ENCODE measurements around the gene BMP2K.

Gene BMP2K

GRCh38 chr4:78953769-78954666 lies 177.9 kb downstream of the BMP2K start:
- Histone ChIP-seq H3K4me3 (ENCODE audit: low read depth, low read length) (no peak overlapping the region), H3K27ac (ENCODE audit: low read depth, low read length) (no peak overlapping the region), H3K4me1 (ENCODE audit: control insufficient read depth, insufficient read depth, low read length) (no peaks in the 10 kb centered on the region), H3K27me3 (ENCODE audit: control insufficient read depth, insufficient read depth, low read length) (no peaks in the 10 kb centered on the region), H3K9ac (ENCODE audit: low read depth, low read length) (no peak overlapping the region), H3K36me3 (ENCODE audit: control insufficient read depth, insufficient read depth, low read length) (no peaks in the 10 kb centered on the region), H3K9me3 (ENCODE audit: control insufficient read depth, insufficient read depth, low read length) (no peaks in the 10 kb centered on the region)

GRCh38 chr4:78956975-78957374 lies 180.8 kb downstream of the BMP2K start:
- H3K27me3 ChIP-seq (ENCODE audit: control insufficient read depth, insufficient read depth, low read length) = no peaks in the 10 kb centered on the region
- no peaks in the 10 kb centered on the region for H3K36me3 ChIP-seq (ENCODE audit: control insufficient read depth, insufficient read depth, low read length)
- H3K9me3 ChIP-seq (ENCODE audit: control insufficient read depth, insufficient read depth, low read length) = no peaks in the 10 kb centered on the region
- no peaks in the 10 kb centered on the region for H3K4me1 ChIP-seq (ENCODE audit: control insufficient read depth, insufficient read depth, low read length)
- no peak overlapping the region for H3K4me3 ChIP-seq (ENCODE audit: low read depth, low read length)
- no peak overlapping the region for H3K27ac ChIP-seq (ENCODE audit: low read depth, low read length)
- H3K9ac ChIP-seq (ENCODE audit: low read depth, low read length) = no peak overlapping the region

GRCh38 chr4:78960926-78961325 lies 184.8 kb downstream of the BMP2K start:
- H3K9me3 ChIP-seq (ENCODE audit: control insufficient read depth, insufficient read depth, low read length) = no peaks in the 10 kb centered on the region
- no peak overlapping the region for H3K9ac ChIP-seq (ENCODE audit: low read depth, low read length)
- no peaks in the 10 kb centered on the region for H3K4me1 ChIP-seq (ENCODE audit: control insufficient read depth, insufficient read depth, low read length)
- no peaks in the 10 kb centered on the region for H3K36me3 ChIP-seq (ENCODE audit: control insufficient read depth, insufficient read depth, low read length)
- H3K27ac ChIP-seq (ENCODE audit: low read depth, low read length) = no peak overlapping the region
- no peaks in the 10 kb centered on the region for H3K27me3 ChIP-seq (ENCODE audit: control insufficient read depth, insufficient read depth, low read length)
- no peak overlapping the region for H3K4me3 ChIP-seq (ENCODE audit: low read depth, low read length)

Data from HUES48 (cell line).